ENCODE data around the gene SPRED2.

GRCh38 chr2:65299246-65299645, 133.2 kb downstream of the SPRED2 start:
- TF ChIP-seq CTCF (IDR thresholded peaks at IDR 0.05) (no peak), REST (IDR thresholded peaks at IDR 0.05) (no peak), POLR2A (IDR thresholded peaks at IDR 0.05; ENCODE audit: low read length) (no peak), EP300 (IDR thresholded peaks at IDR 0.05) (no peak), JUN (IDR thresholded peaks at IDR 0.05) (no peak), MAFK (IDR thresholded peaks at IDR 0.05; ENCODE audit: partially characterized antibody) (no peak), POLR2AphosphoS2 (conservative IDR thresholded peaks at IDR 0.05; ENCODE audit: low read length) (no peak), HDAC2 (IDR thresholded peaks at IDR 0.05) (no peak), TFCP2L1 (CRISPR knock-in tag; IDR thresholded peaks at IDR 0.05) (no peak), KDM1A (IDR thresholded peaks at IDR 0.05; ENCODE audit: low read depth) (no peak), CEBPB (IDR thresholded peaks at IDR 0.05) (no peak)
